ENCODE measurements around the gene TCP11L1. TPM values are rescaled to one million over a fixed set of nuclear protein-coding genes. Genes with fewer than 3 reads are reported as not detected.

Gene TCP11L1
- total and polyA plus RNA-seq, 4 donors, result 2.9 to 11.7 (median 6.9) TPM

GRCh38 chr11:33064033-33064825, 24.9 kb downstream of the TCP11L1 start (continued):
- TF ChIP-seq YY1 (IDR thresholded peaks at IDR 0.05) (no peak), FOXA2 (IDR thresholded peaks at IDR 0.05) (no peak)

GRCh38 chr11:33064866-33065265, 25.5 kb downstream of the TCP11L1 start:
- peaks cover 3 to 13% (median 6%) of the 10 kb centered on the region in 4 donors for H3K36me3 ChIP-seq (ENCODE audit: control insufficient read depth in 4 of 4, insufficient read depth in 3 of 4, low read depth in 1 of 4, low read length in 3 of 4)
- no peak for DNase-seq (ENCODE audit: low spot score)

More at GRCh38 chr11:33064866-33065265, 25.5 kb downstream of the TCP11L1 start:
- H3K9me3 ChIP-seq (ENCODE audit: control insufficient read depth in 4 of 4, low read length in 3 of 4), result no peaks in the 10 kb centered on the region
- peaks cover 7 to 26% (median 15%) of the 10 kb centered on the region in 4 donors for H3K4me1 ChIP-seq (ENCODE audit: control insufficient read depth in 4 of 4, insufficient read depth in 4 of 4, low read length in 3 of 4)
- TF ChIP-seq ZBTB33 (IDR thresholded peaks at IDR 0.05) (no peak), FOXA1 (IDR thresholded peaks at IDR 0.05) (no peak), CTCF (IDR thresholded peaks at IDR 0.05; ENCODE audit: low read depth, low read length, missing input control) (no peak), ATF3 (IDR thresholded peaks at IDR 0.05) (no peak), REST (IDR thresholded peaks at IDR 0.05) (no peak), RXRA (IDR thresholded peaks at IDR 0.05) (no peak), YY1 (IDR thresholded peaks at IDR 0.05) (no peak), JUND (IDR thresholded peaks at IDR 0.05) (no peak), HNF4A (conservative IDR thresholded peaks at IDR 0.05) (no peak), TAF1 (conservative IDR thresholded peaks at IDR 0.05) (no peak), SP1 (IDR thresholded peaks at IDR 0.05) (no peak), GABPA (IDR thresholded peaks at IDR 0.05 in 1 of 2, conservative IDR thresholded peaks at IDR 0.05 in 1 of 2) (no peak), HNF4G (IDR thresholded peaks at IDR 0.05) (no peak), RAD21 (IDR thresholded peaks at IDR 0.05) (no peak), FOXA2 (IDR thresholded peaks at IDR 0.05) (no peak), MAX (IDR thresholded peaks at IDR 0.05) (no peak), EGR1 (IDR thresholded peaks at IDR 0.05; ENCODE audit: low read depth in 2 of 2) (no peak), NR2F2 (IDR thresholded peaks at IDR 0.05) (no peak)
- H3K9ac ChIP-seq (ENCODE audit: low read depth in 1 of 2, low read length in 2 of 2), result no peak overlapping the region
- H3K27ac ChIP-seq (ENCODE audit: low read depth in 1 of 2, low read length in 2 of 2), result no peak overlapping the region
- H3K4me3 ChIP-seq (ENCODE audit: low read depth in 1 of 3, low read length in 3 of 3), result no peak overlapping the region
- no peaks in the 10 kb centered on the region for H3K27me3 ChIP-seq (ENCODE audit: control insufficient read depth in 4 of 4, insufficient read depth in 4 of 4, low read length in 3 of 4)
- WGBS, result 93% methylated on average over 5 of the region's 5 CpGs

Data from liver (tissue), 9 donors.